GM18517 (cell line): ENCODE data around the gene ABHD12.

ENCODE experiments used
- ATAC-seq: cut with Tn5 transposase; IDR thresholded peaks from one replicate; pipeline ENCODE4 v1.9.1; 2021; ENCODE audit warnings: mild to moderate bottlenecking, moderate library complexity; ENCODE audit not compliant: unreplicated experiment

ABHD12 gene

GRCh38 chr20:25308671-25309394, 81.8 kb downstream of the ABHD12 start:
- ATAC-seq = no peak

- no peak for ATAC-seq
Measured at GRCh38 chr20:25308083-25308491, 82.5 kb downstream of the ABHD12 start.

DNA sequence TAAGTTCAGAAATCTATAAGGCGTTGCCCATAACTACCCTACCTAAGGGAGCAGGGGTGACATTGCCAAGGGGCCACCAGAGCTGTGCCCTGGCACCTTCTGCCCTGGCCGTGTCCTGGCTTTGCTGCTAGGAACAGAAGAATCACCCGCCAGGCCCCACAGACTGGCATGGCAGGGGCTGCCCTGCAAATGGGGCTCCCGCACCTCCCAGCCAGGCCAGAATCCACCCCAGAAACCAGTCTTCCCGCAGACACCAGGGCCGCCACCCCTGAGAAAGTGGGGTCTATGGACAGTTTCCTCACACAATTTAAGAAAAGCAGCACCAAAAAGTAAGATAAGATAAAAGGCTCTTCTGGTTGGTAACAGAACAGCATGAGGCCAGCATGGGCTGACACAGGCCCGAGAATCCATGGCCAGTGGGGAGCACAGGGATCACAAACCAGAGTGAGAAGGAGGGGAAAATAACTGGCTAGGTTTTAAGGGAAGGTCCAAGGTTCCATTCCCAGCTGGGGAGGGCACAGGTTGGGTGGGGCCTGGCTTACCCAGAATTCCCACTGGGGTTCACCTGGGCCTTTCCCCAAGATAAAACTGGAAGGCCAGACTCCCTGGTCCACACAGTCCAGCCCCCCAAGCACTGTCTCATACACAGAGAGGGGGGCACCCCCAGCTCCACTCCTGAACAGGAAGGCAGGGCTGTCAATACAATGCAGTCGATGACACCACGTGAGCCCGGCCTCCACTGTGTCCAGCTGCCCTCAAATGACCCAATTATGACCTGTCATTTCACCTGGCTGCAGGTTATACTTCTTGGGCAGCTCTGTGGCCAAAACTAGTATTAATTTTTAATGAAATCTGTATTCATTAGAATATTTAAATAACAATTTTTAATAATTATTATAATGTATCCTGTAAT, 83.4 kb downstream of the ABHD12 start:
- no peak for ATAC-seq

- ATAC-seq = no peak
Measured at GRCh38 chr20:25304025-25304549, 86.5 kb downstream of the ABHD12 start.

- ATAC-seq = no peak
Measured at GRCh38 chr20:25303292-25304024, 87.2 kb downstream of the ABHD12 start.

GRCh38 chr20:25302596-25302995, 88.0 kb downstream of the ABHD12 start:
- no peak for ATAC-seq

DNA sequence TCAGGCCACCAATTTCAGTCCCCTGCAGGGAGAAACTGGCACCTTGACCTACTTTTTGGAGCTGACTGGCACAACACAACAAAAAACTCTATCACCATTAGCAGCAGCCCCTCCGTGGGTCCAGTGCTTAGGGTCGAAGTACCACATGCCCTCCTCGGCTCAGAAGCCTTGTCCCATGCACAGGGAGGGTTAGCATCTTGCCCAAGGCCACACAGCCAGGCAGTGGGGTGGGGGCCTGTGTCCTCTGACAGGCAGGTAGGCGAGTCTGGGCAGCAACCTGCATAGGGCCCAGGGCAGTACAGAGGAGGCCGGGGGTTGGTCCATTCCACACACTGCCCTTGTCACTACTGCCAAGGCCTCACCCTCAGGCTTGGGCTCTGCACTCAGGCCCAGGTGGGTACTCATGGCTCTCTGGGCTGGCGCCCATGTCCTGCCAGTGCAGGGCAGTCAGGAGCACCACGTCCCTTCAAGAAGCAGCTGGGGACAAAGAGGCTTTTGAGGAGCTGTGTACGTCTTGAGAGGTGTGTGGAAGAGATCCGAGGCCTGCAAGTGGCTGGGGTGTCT, 89.2 kb downstream of the ABHD12 start:
- ATAC-seq = no peak

GRCh38 chr20:25300496-25301170, 90.0 kb downstream of the ABHD12 start:
- no peak for ATAC-seq

- ATAC-seq = no peak
Measured at GRCh38 chr20:25299806-25300205, 90.8 kb downstream of the ABHD12 start.

GRCh38 chr20:25297141-25297905, 93.3 kb downstream of the ABHD12 start:
- ATAC-seq = peak; percentile 70

DNA sequence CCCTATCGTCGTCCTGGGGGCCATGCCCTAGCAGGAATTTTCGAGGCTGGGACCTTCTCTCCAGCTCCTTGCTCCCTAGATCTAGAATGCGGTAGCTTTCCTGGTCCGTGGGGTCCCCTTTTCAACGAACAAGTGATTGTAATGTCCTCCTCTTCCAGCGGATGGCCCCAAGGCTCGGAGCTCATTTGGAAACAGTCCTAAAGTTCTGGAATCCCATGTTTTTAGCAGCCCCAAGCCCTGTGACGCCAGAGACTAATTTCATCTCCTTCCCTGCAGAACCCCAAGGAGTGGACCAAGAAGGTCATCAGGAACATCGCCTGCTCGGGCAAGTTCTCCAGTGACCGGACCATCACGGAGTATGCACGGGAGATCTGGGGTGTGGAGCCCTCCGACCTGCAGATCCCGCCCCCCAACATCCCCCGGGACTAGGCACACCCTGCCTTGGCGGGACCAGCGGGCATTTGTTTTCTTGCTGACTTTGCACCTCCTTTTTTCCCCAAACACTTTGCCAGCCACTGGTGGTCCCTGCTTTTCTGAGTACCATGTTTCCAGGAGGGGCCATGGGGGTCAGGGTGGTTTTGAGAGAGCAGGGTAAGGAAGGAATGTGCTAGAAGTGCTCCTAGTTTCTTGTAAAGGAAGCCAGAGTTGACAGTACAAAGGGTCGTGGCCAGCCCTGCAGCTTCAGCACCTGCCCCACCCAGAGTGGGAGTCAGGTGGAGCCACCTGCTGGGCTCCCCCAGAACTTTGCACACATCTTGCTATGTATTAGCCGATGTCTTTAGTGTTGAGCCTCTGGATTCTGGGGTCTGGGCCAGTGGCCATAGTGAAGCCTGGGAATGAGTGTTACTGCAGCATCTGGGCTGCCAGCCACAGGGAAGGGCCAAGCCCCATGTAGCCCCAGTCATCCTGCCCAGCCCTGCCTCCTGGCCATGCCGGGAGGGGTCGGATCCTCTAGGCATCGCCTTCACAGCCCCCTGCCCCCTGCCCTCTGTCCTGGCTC, 94.2 kb downstream of the ABHD12 start:
- no peak for ATAC-seq

- ATAC-seq = no peak
Measured at GRCh38 chr20:25295386-25296093, 95.1 kb downstream of the ABHD12 start.

- ATAC-seq = no peak
Measured at GRCh38 chr20:25294459-25295385, 95.9 kb downstream of the ABHD12 start.

DNA sequence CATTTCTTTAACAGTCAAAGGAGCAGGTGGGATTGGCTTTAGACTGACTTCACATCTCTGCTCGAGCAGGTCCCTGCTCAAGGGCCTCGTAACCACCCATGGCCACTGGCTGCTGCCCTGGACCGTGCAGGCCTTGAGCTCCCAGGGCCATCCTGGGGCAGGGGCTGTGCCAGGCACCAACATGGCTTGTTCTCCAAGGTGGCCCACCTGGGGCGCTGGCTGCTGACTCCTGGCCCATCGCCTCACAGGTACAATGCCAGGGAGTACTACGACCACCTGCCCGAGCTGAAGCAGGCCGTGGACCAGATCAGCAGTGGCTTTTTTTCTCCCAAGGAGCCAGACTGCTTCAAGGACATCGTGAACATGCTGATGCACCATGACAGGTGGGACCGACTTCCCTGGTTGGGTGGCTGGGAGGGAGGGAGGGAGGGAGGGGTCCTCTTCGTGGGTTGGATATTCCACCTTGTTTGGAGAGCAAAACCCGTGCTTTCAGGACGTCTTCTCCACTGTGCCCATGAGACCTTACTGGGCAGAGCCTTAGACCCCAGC, 96.7 kb downstream of the ABHD12 start:
- no peak for ATAC-seq

GRCh38 chr20:25293507-25293906, 97.1 kb downstream of the ABHD12 start:
- no peak for ATAC-seq

- no peak for ATAC-seq
Measured at GRCh38 chr20:25292176-25292891, 98.3 kb downstream of the ABHD12 start.
